Measurements from ENCODE around the gene TMF1.

TMF1 gene

GRCh38 chr3:68973639-68974038 is 78.5 kb downstream of the TMF1 start:
- no peak for TF ChIP-seq CTCF (IDR thresholded peaks at IDR 0.05; ENCODE audit: low read depth, low read length, missing control alignments)
- DNase-seq = no peak

DNA sequence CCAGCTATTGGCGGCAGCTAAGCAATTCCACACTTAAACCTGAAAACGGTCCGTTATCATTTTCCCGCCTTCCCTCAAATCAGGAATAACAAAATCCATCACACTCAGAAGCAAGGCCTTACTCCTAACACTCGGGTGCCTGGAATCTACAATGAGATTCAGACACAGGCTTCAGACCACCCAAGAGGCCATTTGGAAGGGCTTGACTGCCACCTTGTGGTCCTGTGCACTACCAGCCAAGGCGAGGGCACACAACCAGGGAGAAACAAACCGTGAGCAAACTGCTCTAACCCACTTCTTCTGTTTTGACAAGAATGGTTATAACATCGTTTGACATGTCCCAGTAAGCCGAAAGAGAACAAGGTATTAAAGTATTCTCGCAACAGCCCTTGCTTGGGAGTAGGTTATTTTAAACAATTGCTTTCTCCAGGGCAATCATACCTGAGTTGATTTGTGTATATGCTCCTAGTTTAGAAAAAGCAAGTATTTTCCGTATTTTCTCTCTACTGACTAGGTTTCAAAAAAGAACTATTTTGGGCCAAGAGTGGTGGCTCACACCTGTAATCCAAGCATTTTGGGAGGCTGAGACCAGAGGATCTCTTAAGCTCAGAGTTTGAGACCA is 79.7 kb downstream of the TMF1 start:
- Histone ChIP-seq H3K27ac (no peak overlapping the region), H3K27me3 (replicated peaks) (no peaks in the 10 kb centered on the region), H3K36me3 (replicated peaks) (peaks cover 11% of the 10 kb centered on the region), H3K4me3 (ENCODE audit: low read depth, low read length) (no peak overlapping the region)
- TF ChIP-seq CTCF (IDR thresholded peaks at IDR 0.05; ENCODE audit: low read depth, low read length, missing control alignments) = peak; percentile 95
- in situ Hi-C loops (cut with HindIII; ENCODE audit: low pct_ligation_motif_present, low sequenced_read_pairs) = no loop called here
- peak; percentile 50 for DNase-seq

More at GRCh38 chr3:68973639-68974038, 78.5 kb downstream of the TMF1 start:
- no peak overlapping the region for H3K27ac ChIP-seq
- H3K36me3 ChIP-seq (replicated peaks) = peaks cover 19% of the 10 kb centered on the region
- in situ Hi-C loops (cut with HindIII; ENCODE audit: low pct_ligation_motif_present, low sequenced_read_pairs) = no loop called here
- H3K4me3 ChIP-seq (ENCODE audit: low read depth, low read length) = no peak overlapping the region
- no peaks in the 10 kb centered on the region for H3K27me3 ChIP-seq (replicated peaks)

Measured in brain microvascular endothelial cell (primary cell).